NCI-H748 treated with DMSO at 0.1 percent for 48 hours (cell line): ENCODE measurements around the gene SLFN5.
"Not testable (repeated sequence)": the region's sequence is repeated elsewhere in the genome, so short reads cannot be mapped to it uniquely, and the experiment has no call there.

Experiments used
- DNase-seq: peaks from one replicate; lab custom pipeline; 2025; lab: John Stamatoyannopoulos, UW

The SLFN5 gene

DNA sequence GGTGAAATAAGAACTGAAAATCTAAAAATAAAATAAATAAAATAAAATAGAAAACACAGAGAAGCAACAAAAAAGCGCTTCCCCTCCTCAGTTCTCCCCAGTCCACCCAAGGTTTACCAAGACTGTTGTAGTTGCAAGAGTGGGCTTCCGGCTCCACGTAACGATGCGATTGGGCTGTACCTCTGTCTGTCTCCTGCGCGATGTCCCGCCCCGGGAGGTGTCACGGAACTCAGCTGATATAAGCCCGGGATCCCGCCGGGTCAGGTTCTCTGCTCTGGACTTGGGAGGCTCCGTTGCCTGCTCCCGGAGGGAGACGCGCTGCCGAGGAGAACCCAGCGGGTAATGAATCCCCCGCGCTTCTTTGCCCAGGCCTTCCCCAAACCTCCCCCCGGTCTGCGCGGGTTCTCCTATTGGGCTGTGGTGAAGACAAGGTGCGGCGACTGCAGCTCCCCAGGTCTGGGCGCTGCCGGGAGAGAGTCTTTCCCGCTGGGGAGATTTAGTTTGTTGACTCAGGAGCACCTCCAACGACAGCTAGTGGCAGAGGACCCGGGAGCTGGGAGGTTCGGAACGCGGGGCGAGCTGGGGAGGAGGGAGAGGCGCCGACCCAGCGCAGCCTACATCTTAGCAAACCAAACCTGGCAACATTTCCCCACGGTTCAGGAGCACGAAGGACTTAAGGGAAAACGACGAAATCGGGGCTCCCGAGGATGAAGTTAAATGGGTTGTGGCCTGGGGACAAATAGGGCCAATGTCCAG lies at the start of gene SLFN5:
SLFN5 (plus strand) TSS at position 268 of the 756 bp plus-strand sequence. CDS start 15,619 bp downstream, outside the sequence.
- peak; percentile 77 for DNase-seq

DNA sequence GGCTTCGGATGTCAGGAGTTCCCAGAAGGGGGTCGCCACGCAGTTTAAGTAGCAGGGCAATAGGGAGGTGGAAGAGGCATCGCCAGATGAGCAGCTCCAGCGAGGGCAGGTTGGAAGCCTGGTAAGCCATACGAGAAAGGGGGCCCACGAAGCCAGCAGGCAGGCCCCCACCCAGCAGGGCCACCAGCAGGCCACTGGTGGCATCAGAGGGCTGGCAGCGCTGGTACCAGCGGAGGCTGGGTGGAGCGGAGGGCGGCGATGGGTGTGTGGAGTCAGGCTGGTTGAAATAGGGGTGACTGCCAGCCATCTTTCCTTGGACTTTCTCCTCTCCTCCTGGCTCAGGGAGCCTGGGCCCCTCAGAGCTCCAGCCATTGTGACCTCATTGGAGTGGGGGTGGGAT lies 48.9 kb upstream of the SLFN5 start, which contains the start of gene SLC35G3:
SLC35G3 (minus strand) TSS at position 393 of the 400 bp plus-strand sequence; CDS start at position 307, 86 bp downstream.
- not testable (repeated sequence) for DNase-seq

DNA sequence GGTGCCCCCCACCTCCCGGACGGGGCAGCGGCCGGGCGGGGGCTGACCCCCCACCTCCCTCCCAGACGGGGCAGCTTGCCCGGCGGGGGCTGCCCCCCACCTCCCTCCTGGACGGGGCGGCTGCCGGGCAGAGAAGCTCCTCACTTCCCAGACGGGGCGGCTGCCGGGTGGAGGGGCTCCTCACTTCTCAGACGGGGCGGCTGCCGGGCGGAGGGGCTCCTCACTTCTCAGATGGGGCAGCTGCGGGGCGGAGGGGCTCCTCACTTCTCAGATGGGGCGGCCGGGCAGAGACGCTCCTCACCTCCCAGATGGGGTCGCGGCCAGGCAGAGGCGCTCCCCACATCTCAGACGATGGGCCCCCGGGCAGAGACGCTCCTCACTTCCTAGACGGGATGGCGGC lies 47.8 kb upstream of the SLFN5 start:
- not testable (repeated sequence) for DNase-seq

DNA sequence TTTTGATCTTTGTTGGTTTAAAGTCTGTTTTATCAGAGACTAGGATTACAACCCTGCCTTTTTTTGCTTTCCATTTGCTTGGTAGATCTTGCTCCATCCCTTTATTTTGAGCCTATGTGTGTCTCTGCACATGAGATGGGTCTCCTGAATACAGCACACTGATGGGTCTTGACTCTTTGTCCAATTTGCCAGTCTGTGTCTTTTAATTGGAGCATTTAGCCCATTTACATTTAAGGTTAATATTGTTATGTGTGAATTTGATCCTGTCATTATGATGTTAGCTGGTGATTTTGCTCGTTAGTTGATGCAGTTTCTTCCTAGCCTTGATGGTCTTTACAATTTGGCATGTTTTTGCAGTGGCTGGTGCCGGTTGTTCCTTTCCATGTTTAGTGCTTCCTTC lies 40.3 kb upstream of the SLFN5 start:
- not testable (repeated sequence) for DNase-seq

DNA sequence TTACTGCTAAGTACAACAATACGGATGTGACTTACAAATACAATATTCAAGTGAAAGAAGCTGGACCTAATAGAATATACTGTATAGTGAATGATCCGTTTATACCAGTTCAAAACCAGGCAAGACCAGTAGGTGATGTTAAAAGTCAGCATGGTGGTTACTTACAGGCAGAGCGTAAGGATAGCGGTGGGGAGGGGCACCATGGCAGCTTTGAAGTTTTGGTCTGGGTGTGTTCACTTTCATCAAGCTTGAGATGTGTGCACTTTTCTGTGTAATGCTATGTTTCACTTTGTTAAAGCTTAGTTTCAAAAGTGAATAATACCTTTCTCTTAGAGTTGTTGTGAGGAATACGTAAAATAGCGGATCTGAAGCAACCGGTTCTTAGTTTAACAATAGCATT lies 32.1 kb upstream of the SLFN5 start:
- DNase-seq = no peak

DNA sequence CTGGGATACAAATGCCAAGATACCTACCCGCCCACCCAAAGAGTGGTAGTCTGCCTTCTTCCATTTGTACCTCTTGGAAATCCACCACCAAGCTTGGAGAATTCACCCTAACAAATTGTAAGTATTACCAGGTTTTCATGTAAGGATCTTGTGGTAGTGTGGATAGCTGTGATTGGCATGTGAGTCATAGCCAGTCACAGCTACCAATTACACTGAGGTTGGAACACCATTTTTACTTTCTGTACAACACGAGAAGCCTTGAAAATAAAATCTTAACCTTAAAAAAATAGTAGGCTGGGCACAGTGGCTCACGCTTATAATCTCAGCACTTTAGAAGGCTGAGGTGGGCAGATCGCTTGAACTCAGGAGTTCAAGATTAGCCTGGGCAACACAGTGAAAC lies 30.2 kb upstream of the SLFN5 start:
- no peak for DNase-seq

DNA sequence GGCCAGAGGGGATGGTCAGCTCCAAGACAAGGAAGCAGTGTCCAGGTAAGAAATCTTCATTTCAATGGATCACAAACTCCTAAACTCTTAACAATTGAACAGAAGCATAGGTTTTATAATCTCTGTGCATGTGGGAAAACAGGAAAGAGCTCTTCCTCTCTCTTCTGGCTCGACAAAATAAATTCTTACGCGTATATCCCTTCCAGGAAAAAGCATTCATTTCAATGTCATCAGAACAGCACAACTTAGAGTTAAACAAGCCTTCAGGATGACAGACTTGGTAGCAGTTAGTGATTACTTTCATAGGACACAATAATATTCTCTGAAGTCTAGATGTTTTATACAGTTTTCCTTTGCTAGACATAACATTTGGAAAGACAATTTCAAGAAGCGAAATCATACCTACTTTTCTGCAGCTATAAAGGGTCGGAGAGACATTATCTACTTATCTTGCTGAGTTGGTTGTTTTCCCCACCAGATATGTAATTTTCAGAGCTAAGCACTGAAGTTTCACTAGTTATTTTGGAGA lies 29.4 kb upstream of the SLFN5 start:
- no peak for DNase-seq

DNA sequence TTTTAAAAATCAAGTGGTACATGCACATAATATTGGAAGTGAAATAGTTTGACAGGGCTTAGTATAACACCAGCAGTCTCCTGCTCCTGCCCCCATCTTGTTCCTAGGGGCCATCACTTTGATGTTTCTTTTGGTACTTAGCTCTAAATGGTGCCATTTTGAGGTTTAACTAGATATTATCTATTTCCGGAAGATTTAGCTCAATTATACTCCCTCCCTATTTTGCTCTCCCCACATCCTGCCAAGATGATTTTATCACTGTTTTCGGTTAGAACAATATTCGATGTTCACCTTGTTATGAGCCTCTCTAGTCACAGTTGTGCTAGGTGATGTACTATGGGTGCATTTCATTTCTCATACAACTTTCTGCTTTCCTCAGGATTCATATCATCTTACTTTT lies 28.7 kb upstream of the SLFN5 start:
- no peak for DNase-seq

DNA sequence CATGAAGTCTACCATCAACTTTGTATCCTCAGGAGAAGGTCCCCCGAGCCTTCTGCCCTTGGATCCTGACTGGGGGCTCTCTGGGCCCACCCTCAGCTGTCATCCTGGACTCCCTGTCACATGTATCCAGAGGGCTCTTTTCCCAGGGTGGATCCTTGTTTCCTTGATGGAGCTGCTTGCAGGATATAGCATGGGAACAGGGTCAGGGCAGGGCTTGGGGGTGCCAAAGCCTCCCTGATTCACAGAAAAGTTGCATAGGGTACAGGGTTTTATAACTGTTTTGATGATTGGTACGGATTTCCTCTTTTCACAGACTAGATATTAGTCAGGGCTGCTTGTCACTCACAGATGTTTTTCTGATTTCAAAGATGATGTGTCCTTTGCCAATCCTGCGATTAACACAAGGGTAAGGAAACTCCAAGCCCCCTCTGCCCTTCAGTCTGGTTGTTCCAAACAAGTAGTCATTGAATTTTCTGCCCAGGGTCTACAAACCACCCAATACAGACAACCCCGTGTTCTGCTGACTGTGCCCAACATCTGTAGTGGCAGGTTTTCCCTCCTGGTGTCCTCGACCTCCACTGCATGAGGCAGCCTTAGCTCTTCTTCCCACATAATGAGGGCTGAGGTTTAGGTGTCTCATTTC lies 28.1 kb upstream of the SLFN5 start:
- DNase-seq = no peak

DNA sequence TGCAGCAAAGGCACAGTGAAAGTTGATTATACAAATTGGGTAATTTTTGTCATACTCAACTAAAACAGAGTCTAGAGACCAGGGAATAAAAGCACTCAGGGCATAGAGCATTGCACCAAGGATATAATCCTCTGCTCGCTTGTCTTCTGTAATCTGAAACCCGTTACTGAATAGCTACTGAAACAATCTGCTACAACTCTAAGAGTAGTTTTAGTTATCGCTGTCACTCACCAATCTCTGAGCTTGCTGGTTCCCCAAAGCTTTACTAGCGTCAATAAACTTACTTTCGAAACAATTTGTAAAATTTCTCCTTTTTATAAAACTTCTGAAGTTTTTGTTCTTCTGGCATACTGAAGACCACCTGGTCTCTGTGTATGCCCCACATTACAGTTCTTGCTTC lies 25.8 kb upstream of the SLFN5 start:
- DNase-seq = no peak

DNA sequence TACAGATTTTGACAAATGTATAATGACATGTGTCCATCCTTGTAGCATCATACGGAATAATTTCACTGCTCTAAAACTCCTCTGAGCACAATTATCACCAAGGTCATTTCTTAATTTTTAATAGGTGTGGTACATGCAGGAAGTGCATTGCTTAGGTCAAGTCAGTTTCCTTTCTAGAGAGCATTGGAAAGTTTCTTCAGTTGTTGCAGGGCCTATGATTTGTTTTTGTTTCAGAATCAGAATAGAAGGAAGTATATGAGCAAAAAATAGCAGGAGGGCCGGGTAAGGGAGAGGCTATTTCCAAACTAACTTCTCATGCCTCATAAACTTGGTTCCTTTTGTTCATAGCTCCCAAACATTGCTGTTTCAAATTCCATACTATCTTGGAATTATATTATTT lies 24.0 kb upstream of the SLFN5 start:
- no peak for DNase-seq

DNA sequence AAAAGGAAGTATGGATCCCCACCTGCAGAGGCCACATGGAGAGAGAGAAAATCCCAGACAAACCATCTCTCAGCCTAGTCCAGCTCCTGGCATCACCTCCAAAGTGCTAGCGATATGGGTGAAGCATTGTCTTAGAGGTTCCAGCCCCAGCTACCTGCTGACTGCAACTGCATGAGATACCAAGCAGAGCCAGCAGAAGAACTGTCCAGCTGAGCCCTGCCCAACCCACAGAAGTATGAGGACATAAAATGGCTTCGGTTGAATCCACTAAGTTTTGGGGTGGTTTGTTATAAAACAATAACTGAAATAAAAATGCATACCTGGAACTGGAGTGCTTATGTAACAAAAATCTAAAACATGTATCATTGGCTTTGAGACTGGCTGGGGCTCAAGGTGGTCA lies 20.4 kb upstream of the SLFN5 start:
- no peak for DNase-seq

DNA sequence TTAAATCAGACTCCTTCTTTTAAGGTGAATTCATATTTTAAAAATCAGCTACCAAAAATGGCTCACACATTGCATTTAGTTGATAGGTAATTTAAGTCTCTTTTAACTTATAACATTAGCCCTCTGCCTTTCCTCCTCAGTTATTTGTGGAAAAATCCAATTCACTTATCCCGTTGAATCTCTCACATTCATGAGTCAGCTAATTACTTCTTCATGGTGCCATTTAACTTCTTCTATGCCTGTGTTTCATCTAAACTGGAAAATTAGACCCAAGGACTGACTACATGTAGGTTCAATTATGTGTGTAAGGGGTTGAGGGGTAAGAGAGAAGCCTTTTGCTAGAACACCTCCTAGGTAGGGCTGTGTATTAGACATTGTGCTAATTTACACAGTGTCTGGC lies 18.4 kb upstream of the SLFN5 start:
- no peak for DNase-seq

DNA sequence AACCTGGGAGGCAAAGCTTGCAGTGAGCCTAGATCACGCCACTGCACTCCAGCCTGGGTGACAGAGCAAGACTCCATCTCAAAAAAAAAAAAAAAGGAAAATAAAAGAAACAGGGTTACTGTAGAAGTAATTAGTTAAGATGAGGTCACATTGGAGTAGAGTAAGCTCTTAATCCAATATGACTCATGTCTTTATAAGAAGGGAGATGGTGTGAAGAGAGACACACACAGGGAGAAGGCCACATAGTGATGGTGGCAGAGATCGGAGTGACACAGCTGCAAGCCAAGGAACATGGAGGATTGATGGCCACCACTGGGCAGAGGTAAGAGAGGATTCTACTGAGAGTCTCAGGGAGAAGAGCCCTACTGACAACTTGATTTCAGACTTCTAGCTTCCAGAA lies 15.3 kb upstream of the SLFN5 start:
- no peak for DNase-seq

DNA sequence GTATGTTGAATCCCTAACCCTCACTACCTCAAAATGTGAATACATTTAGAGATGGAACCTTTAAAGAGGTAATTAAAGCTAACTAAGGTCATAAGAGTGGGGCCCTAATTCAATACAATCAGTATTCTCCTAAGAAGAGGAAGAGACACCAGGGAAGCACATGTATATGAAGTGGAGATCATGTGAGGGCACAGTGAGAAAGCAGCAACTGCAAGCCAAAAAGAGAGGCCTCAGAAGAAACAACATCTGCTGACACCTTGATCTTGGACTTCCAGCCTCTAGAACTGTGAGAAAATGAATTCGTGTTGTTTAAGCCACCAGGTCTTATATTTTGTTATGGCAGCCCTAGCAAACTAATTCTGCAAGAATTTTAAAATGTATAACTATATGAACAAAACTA lies 13.2 kb upstream of the SLFN5 start:
- DNase-seq = no peak

DNA sequence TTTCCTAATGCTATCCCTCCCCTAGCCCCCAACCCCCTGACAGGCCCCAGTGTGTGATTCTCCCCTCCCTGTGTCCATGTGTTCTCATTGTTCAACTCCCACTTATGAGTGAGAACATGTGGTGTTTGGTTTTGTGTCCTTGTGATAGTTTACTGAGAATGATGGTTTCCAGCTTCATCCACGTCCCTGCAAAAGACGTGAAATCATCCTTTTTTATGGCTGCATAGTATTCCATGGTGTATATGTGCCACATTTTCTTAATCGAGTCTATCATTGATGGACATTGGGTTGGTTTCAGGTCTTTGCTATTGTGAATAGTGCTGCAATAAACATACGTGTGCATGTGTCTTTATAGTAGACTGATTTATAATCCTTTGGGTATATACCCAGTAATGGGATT lies 8.6 kb upstream of the SLFN5 start:
- not testable (repeated sequence) for DNase-seq

DNA sequence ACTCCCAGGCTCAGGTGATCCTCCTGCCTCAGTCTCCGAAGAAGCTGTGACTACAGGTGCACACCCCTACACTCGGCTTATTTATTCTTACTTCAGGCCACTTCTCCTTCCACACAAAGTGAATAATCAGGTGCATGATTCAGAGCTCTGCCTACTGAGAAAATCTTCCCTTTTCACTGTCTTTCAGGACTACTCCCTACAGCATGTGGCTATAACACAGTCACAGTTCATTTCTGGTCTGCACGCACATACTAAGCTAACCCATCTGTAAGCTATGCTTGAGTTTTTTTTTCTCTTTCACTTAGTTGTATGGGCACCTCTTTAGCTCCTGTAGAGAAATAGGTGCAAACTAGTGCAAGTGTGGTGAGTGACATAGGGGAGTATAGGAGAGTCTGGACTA lies 7.6 kb upstream of the SLFN5 start:
- no peak for DNase-seq

DNA sequence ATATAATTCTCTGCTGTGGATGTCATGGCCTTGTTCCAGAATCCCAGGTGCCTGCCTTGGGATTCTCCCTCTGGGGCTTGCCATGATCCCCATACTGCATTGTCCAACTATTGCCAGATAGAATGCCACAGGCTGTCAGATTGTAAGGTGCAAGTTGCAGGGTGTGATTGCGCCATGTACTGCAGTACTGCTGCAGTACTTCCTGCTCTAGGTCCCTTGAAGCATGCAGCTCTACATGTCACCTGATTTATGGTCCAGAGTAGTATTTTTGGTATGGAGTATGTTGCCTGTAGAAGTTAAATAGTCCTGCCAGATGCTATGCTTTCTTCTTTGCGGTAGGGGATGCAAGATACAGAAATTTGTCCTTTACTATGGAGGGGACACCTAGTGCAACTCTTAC lies 7.0 kb upstream of the SLFN5 start:
- no peak for DNase-seq

DNA sequence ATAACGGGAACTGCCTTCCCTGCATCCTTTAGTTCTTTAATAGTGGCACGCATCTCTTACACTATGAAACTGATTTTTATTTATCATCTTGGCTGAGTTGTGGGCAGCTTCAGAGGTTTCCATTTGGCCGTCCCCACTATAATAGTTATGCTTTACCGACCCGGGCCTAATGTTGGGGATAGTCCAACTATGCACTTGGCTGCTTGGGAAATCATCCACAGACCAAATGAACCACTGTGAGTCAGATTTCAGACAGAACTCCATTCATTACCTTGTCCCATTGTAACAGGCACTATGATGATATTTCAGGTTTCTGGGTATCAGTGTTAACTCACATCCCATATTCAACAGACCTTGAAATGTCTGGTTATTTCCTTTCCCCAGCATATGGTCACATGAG lies 6.1 kb upstream of the SLFN5 start:
- DNase-seq = no peak

DNA sequence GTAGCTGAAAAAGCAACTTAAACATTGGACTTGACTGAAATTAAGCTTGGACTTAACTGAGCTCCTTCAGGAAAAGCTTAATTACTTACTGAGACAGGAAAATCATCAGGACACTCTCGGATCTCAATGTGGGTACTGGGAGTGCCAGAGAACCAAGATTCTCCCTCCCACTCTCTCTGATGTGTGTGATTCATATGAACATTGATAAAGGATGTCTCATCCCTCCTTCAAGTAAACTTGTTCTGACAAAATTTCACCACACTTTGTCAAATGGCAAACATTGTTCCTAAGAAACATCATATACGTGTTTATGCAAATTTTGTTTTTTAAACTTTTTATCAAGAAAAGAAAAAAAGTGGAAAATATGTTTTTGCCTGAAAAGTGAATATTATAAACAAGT lies 4.1 kb upstream of the SLFN5 start:
- DNase-seq = no peak

DNA sequence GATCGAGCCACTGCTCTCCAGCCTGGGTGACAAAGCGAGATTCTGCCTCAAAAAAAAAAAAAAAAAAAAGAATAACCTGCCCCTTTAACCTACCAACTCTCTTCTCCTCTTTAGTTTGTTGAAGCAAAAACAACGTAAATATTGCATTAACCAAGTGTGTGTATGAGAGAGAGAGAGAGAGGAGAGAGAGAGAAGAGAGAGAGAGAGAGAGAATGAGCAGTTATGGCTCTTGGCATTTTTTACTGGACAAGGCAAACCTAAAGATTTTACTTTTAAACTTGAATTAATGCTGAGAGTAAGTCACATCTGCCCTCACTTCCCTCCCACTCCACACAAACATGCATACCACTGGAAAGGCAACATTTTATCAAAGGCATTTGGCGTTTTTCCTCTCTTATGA lies 3.0 kb upstream of the SLFN5 start:
- no peak for DNase-seq

DNA sequence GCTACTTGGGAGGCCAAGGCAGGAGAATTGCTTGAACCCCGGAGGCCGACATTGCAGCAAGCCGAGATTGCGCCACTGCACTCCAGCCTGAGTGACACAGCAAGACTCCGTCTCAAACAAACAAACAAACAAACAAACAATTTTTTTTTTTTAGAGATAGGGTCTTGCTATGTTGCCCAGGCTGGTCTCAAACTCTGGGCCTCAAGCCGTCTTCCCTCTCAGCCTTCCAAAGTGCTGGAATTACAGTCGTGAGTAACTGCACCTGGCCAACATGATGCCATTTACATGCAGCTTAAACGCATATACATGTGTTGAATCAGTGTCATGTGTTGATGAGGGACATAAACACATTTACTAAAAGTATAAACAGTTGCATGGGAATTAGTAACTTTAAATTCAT lies 2.0 kb upstream of the SLFN5 start:
- no peak for DNase-seq

DNA sequence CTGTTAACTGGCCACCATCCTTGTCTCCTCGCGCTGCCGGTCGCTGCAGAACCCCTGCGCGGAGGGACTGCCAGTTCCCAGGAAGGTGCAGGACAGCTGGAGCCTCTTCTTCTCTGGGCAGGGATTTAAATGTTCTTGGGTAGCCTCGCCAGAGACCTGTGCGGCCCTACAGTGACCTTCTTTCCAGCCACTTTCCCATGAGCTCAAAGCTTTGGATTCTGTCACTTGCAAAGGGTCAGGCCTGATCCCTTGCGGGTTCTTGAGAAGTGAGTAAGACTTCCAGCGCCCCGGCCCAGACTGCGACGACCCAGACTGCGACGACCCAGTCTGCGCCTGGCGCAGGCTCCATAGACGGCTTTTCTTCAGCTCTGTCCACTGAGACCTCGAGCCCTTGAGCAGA lies 1.4 kb upstream of the SLFN5 start:
- DNase-seq = no peak
